GM06990 (cell line): ENCODE measurements around the gene FBN1.

Experiments used
- DNase-seq: peaks from one replicate; pipeline ENCODE4 v3.0.0-alpha.2; 2011; ENCODE audit not compliant: insufficient read length; ENCODE audit errors: extremely low read depth
- H3K27me3 ChIP-seq: replicated peaks from 2 replicates; pipeline ENCODE4 v1.6.0; 2011; ENCODE audit warnings: low read length; ENCODE audit not compliant: control insufficient read depth, insufficient read depth
- H3K36me3 ChIP-seq: 2 replicates; pipeline ENCODE4 v1.5.1; 2011; ENCODE audit warnings: low read length; ENCODE audit not compliant: control insufficient read depth, insufficient read depth
- H3K4me3 ChIP-seq: replicated peaks from 2 replicates; pipeline ENCODE4 v1.5.1; 2011; ENCODE audit warnings: low read depth, mild to moderate bottlenecking, control low read depth, low read length
- CTCF ChIP-seq: IDR thresholded peaks from 2 replicates; pipeline ENCODE4 v1.5.1; 2011; ENCODE audit warnings: low read length, control low read depth, mild to moderate bottlenecking, inconsistent platforms; ENCODE audit not compliant: insufficient read depth, poor library complexity, severe bottlenecking

Gene FBN1

GRCh38 chr15:48647962-48648361, 2.5 kb upstream of the FBN1 start:
- no peak for DNase-seq

GRCh38 chr15:48646331-48646730, 822 bp upstream of the FBN1 start:
- no peaks in the 10 kb centered on the region for H3K27me3 ChIP-seq
- no peak for DNase-seq
- no peak for TF ChIP-seq CTCF
- H3K36me3 ChIP-seq = no peaks in the 10 kb centered on the region
- peak overlapping the region; percentile 85 for H3K4me3 ChIP-seq

More at GRCh38 chr15:48647962-48648361, 2.5 kb upstream of the FBN1 start:
- Histone ChIP-seq H3K27me3 (no peaks in the 10 kb centered on the region), H3K36me3 (no peaks in the 10 kb centered on the region), H3K4me3 (no peak overlapping the region)
- TF ChIP-seq CTCF = no peak

GRCh38 chr15:48644827-48645557, 517 bp downstream of the FBN1 start:
- no peak for TF ChIP-seq CTCF
- Histone ChIP-seq H3K36me3 (no peaks in the 10 kb centered on the region), H3K4me3 (peak overlapping the region; percentile 85), H3K27me3 (no peaks in the 10 kb centered on the region)
- DNase-seq = peak; percentile 64

- Histone ChIP-seq H3K27me3 (no peaks in the 10 kb centered on the region), H3K36me3 (no peaks in the 10 kb centered on the region), H3K4me3 (peak overlapping the region; percentile 85)
- no peak for DNase-seq
- TF ChIP-seq CTCF = no peak
These were observed 1.1 kb downstream of the FBN1 start for GRCh38 chr15:48644467-48644826.

GRCh38 chr15:48643776-48644466, 1.6 kb downstream of the FBN1 start:
- Histone ChIP-seq H3K4me3 (peak overlapping the region; percentile 85), H3K36me3 (no peaks in the 10 kb centered on the region), H3K27me3 (no peaks in the 10 kb centered on the region)
- DNase-seq = no peak
- TF ChIP-seq CTCF = no peak
